Activated T-cell treated with anti-CD3 and anti-CD28 coated beads for 1 hour (primary cell): Measurements from ENCODE around the gene MICAL2.

Experiments used
- DNase-seq: peaks from one replicate; pipeline ENCODE4 v3.0.0-alpha.2; 2020; ENCODE audit warnings: low read depth

MICAL2 gene

GRCh38 chr11:12188548-12189317 lies 78.3 kb downstream of the MICAL2 start:
- no peak for DNase-seq

- DNase-seq: peak; percentile 16
Observed at GRCh38 chr11:12189543-12190235, 79.3 kb downstream of the MICAL2 start.

- DNase-seq: no peak
Observed at GRCh38 chr11:12190511-12190910, 80.1 kb downstream of the MICAL2 start.

- DNase-seq: no peak
Observed at GRCh38 chr11:12192794-12193514, 82.6 kb downstream of the MICAL2 start.

- DNase-seq: no peak
Observed at GRCh38 chr11:12193515-12194336, 83.3 kb downstream of the MICAL2 start.

- DNase-seq: peak; percentile 20
Observed at GRCh38 chr11:12195768-12196167, 85.4 kb downstream of the MICAL2 start.

GRCh38 chr11:12196308-12196707 lies 85.9 kb downstream of the MICAL2 start:
- DNase-seq: no peak

- no peak for DNase-seq
Observed at GRCh38 chr11:12196872-12197271, 86.5 kb downstream of the MICAL2 start.

- DNase-seq: no peak
Observed at GRCh38 chr11:12198251-12199222, 88.1 kb downstream of the MICAL2 start.

GRCh38 chr11:12199231-12199948 lies 89.0 kb downstream of the MICAL2 start:
- DNase-seq: no peak

GRCh38 chr11:12200279-12200990 lies 90.0 kb downstream of the MICAL2 start:
- DNase-seq: no peak

GRCh38 chr11:12200991-12201985 lies 90.9 kb downstream of the MICAL2 start:
- DNase-seq: no peak

- no peak for DNase-seq
Observed at GRCh38 chr11:12202661-12203310, 92.4 kb downstream of the MICAL2 start.

- no peak for DNase-seq
Observed at GRCh38 chr11:12204506-12204905, 94.1 kb downstream of the MICAL2 start.

- DNase-seq: no peak
Observed at GRCh38 chr11:12205330-12205729, 94.9 kb downstream of the MICAL2 start.

GRCh38 chr11:12206529-12206928 lies 96.1 kb downstream of the MICAL2 start:
- no peak for DNase-seq

GRCh38 chr11:12207384-12208150 lies 97.2 kb downstream of the MICAL2 start:
- no peak for DNase-seq
